ENCODE results near the gene MAPK14.
"Not testable (repeated sequence)": the region's sequence is repeated elsewhere in the genome, so short reads cannot be mapped to it uniquely, and the experiment has no call there.

MAPK14 gene

GRCh38 chr6:36027501-36028087, at the start of gene MAPK14:
Gene MAPK14 (plus strand): TSS chr6:36027808. CDS start chr6:36028158, 350 bp downstream.
- DNase-seq (ENCODE audit: low spot score), result peak; percentile 100

GRCh38 chr6:35980126-35980525, 47.5 kb upstream of the MAPK14 start:
- DNase-seq (ENCODE audit: low spot score), result not testable (repeated sequence)

GRCh38 chr6:35980991-35981645, 46.5 kb upstream of the MAPK14 start:
- no peak for DNase-seq (ENCODE audit: low spot score)

- no peak for DNase-seq (ENCODE audit: low spot score)
Measured at GRCh38 chr6:35984701-35985100, 42.9 kb upstream of the MAPK14 start.

GRCh38 chr6:35988047-35988446, 39.6 kb upstream of the MAPK14 start:
- DNase-seq (ENCODE audit: low spot score), result not testable (repeated sequence)

GRCh38 chr6:35993150-35993549, 34.5 kb upstream of the MAPK14 start:
- DNase-seq (ENCODE audit: low spot score), result no peak

- DNase-seq (ENCODE audit: low spot score), result no peak
Measured at GRCh38 chr6:36000451-36000850, 27.2 kb upstream of the MAPK14 start.

- no peak for DNase-seq (ENCODE audit: low spot score)
Measured at GRCh38 chr6:36015666-36016065, 11.9 kb upstream of the MAPK14 start.

- no peak for DNase-seq (ENCODE audit: low spot score)
Measured at GRCh38 chr6:36018339-36018738, 9.3 kb upstream of the MAPK14 start.

GRCh38 chr6:36019167-36019566, 8.4 kb upstream of the MAPK14 start:
- DNase-seq (ENCODE audit: low spot score), result no peak

- DNase-seq (ENCODE audit: low spot score), result no peak
Measured at GRCh38 chr6:36020154-36020553, 7.5 kb upstream of the MAPK14 start.

- DNase-seq (ENCODE audit: low spot score), result no peak
Measured at GRCh38 chr6:36023996-36024795, 3.4 kb upstream of the MAPK14 start, which contains the start of gene SLC26A8. Gene SLC26A8 (minus strand): TSS chr6:36024641. CDS start chr6:36019707, 4,934 bp downstream.

- DNase-seq (ENCODE audit: low spot score), result no peak
Measured at GRCh38 chr6:36025260-36025931, 2.2 kb upstream of the MAPK14 start.

GRCh38 chr6:36025932-36026327, 1.7 kb upstream of the MAPK14 start:
- no peak for DNase-seq (ENCODE audit: low spot score)

- DNase-seq (ENCODE audit: low spot score), result peak; percentile 23
Measured at GRCh38 chr6:36028088-36028876, 674 bp downstream of the MAPK14 start.

GRCh38 chr6:36028877-36029324, 1.3 kb downstream of the MAPK14 start:
- peak; percentile 56 for DNase-seq (ENCODE audit: low spot score)

GRCh38 chr6:36029464-36029863, 1.9 kb downstream of the MAPK14 start:
- DNase-seq (ENCODE audit: low spot score), result peak; percentile 19

- DNase-seq (ENCODE audit: low spot score), result no peak
Measured at GRCh38 chr6:36032261-36032660, 4.7 kb downstream of the MAPK14 start.

- not testable (repeated sequence) for DNase-seq (ENCODE audit: low spot score)
Measured at GRCh38 chr6:36033144-36033543, 5.5 kb downstream of the MAPK14 start.

- no peak for DNase-seq (ENCODE audit: low spot score)
Measured at GRCh38 chr6:36033935-36034334, 6.3 kb downstream of the MAPK14 start.

- DNase-seq (ENCODE audit: low spot score), result no peak
Measured at GRCh38 chr6:36034441-36034840, 6.8 kb downstream of the MAPK14 start.

Data from LoVo (cell line).